Heart left ventricle (tissue), 16 donors: Measurements from ENCODE around the gene TNFAIP3. TPM values are rescaled to one million over a fixed set of nuclear protein-coding genes. Genes with fewer than 3 reads are reported as not detected.

Experiments
- ATAC-seq, 4 donors: fragments of 200-7000 bp; cut with Tn5 transposase; one replicate each; pipeline ENCODE4 v1.9.1; 2020 to 2022; ENCODE audit warnings: moderate library complexity in 4 of 4, mild to moderate bottlenecking in 3 of 4, moderate number of reproducible peaks in 1 of 4
- DNase-seq, 5 donors: peaks; one replicate each; pipeline ENCODE4 v3.0.0-alpha.2; 2020
- H3K27ac ChIP-seq, 12 donors: fragments of 200-600 bp; sonication (generic) in 4 of 12; one replicate each; pipeline versions ENCODE4 v1.5.0 to v1.8.0; 2016 to 2022; ENCODE audit warnings: mild to moderate bottlenecking in 2 of 12
- H3K27me3 ChIP-seq, 9 donors: fragments of 200-600 bp; sonication (generic) in 2 of 9; one replicate each; pipeline versions ENCODE4 v1.5.1 to v1.8.0; 2016 to 2022; ENCODE audit warnings: mild to moderate bottlenecking in 3 of 9
- H3K36me3 ChIP-seq, 9 donors: fragments of 200-600 bp; sonication (generic) in 2 of 9; one replicate each; pipeline versions ENCODE4 v1.5.0 to v1.8.0; 2018 to 2022; ENCODE audit warnings: mild to moderate bottlenecking in 2 of 9
- H3K4me1 ChIP-seq, 12 donors: fragments of 200-600 bp; sonication (generic) in 4 of 12; one replicate each; pipeline versions ENCODE4 v1.5.0 to v1.8.0; 2016 to 2022; ENCODE audit warnings: mild to moderate bottlenecking in 3 of 12
- H3K4me3 ChIP-seq, 12 donors: fragments of 200-600 bp; sonication (generic) in 4 of 12; one replicate each; pipeline versions ENCODE4 v1.5.0 to v1.8.0; 2017 to 2022; ENCODE audit warnings: mild to moderate bottlenecking in 9 of 12, moderate library complexity in 4 of 12
- H3K9me3 ChIP-seq, 12 donors: fragments of 200-600 bp; sonication (generic) in 4 of 12; one replicate each; pipeline versions ENCODE4 v1.5.0 to v1.8.0; 2016 to 2022; ENCODE audit warnings: mild to moderate bottlenecking in 1 of 12
- CTCF ChIP-seq, 12 donors: fragments of 200-600 bp; sonication (generic) in 4 of 12; IDR thresholded peaks; one replicate each; pipeline versions ENCODE4 v1.5.0 to v1.8.0; 2018 to 2022; ENCODE audit warnings: antibody characterized with exemption in 12 of 12, mild to moderate bottlenecking in 5 of 12
- POLR2A ChIP-seq, 2 donors: fragments of 450-650 bp; IDR thresholded peaks; one replicate each; pipeline ENCODE4 v1.6.1; 2017; ENCODE audit warnings: antibody characterized with exemption in 2 of 2, mild to moderate bottlenecking in 2 of 2, moderate library complexity in 2 of 2
- WGBS, 4 donors: extraction: QIAGEN DNeasy Blood & Tissue Kit in 2 of 4; methylation state at CpG; one replicate each; pipeline versions ENCODE4 v1.1.5 to v1.1.7; 2013 to 2018; 5-methylcytosine and 5-hydroxymethylcytosine counted together
- intact Hi-C, 10 donors: fragments of 100-400 bp; cut with DNase I; formaldehyde crosslinking; loops; one replicate each; pipeline versions ENCODE4 v1.11.1 to v1.14.2; 2022
- polyA plus RNA-seq, 2 donors: library from polyadenylated mRNA; stranded (reverse); fragments of 200-250 nt; gene quantifications; one replicate each; pipeline ENCODE4 v1.2.3, GENCODE V29; 2013
- total RNA-seq, 9 donors: library from RNA; depleted of rRNA in 2 of 9; stranded (reverse); fragments of >200 nt in 2 of 9; fragmentation: NEBNext Ultra II Directional in 3 of 9; extraction: Animal tissue kit (Norgen Biotek cat#: 25700) in 3 of 9; gene quantifications; one replicate each; pipeline versions ENCODE4 v1.1.0 to v1.2.4, GENCODE V29; 2016 to 2023
- donor health status: ischemic (EF 13 %, LVEDD 7.1; RV severe dilation, severe dysfunction).
- donor health status: healthy with polysubstance abuse.
- donor health status: DM: no; HTN: yes; CAD: no.
- donor health status: DM: no; HTN: no; CAD: no.
- donor health status: ischemic (EF 25% LVEDD 6.9; RV normal size, moderate dysfunction).
- donor health status: ischemic (EF 25% LVEDD 5.7; RV mildly dilated, moderate dysfunction).
- donor health status: healthy.
- donor health status: DM: yes; HTN: yes; CAD: no.
- donor health status: ischemic (EF 35%, LVEDD 5.7; RV mildly dilated, moderate dysfunction).
- donor health status: nonischemic (EF 11% LVEDD 7.7; RV severe dilation, severe dysfunction).
- donor health status: DM: yes; HTN: yes; CAD: no.
- donor health status: PGD.
- donor health status: ischemic (EF 29% LVEDD 5.4; RV normal size, mild dysfunction).
- donor health status: nonischemic (EF 23%, LVEDD 6.1; RV moderate dilation, normal function).

Gene TNFAIP3
- total and polyA plus RNA-seq, 11 donors, result 3.0 to 33.7 (median 4.7) TPM

- intact Hi-C loops, result no loop called here
- no peaks in the 10 kb centered on the region for H3K27me3 ChIP-seq
- ATAC-seq (peak in 2 of 4 donors; percentile 53 to 63), DNase-seq (no peak)
- WGBS, 4 donors, result 48 to 63% (median 56%) methylated on average over 1 of the region's 1 CpG
- TF ChIP-seq POLR2A (IDR thresholded peaks at IDR 0.05) (no peak), CTCF (IDR thresholded peaks at IDR 0.05) (no peak)
- H3K4me1 ChIP-seq, result peaks cover 0 to 74% (median 6%) of the 10 kb centered on the region in 12 donors
- no peak overlapping the region for H3K4me3 ChIP-seq
- peak overlapping the region in 2 of 12 donors; percentile 18 to 55 for H3K27ac ChIP-seq
- no peaks in the 10 kb centered on the region for H3K9me3 ChIP-seq
- no peaks in the 10 kb centered on the region for H3K36me3 ChIP-seq
Measured at GRCh38 chr6:137820952-137821351, 46.1 kb upstream of the TNFAIP3 start.

- TF ChIP-seq POLR2A (IDR thresholded peaks at IDR 0.05) (no peak), CTCF (IDR thresholded peaks at IDR 0.05) (no peak)
- H3K27me3 ChIP-seq, result no peaks in the 10 kb centered on the region
- intact Hi-C loops, result no loop called here
Measured at GRCh38 chr6:137821491-137821890, 45.6 kb upstream of the TNFAIP3 start.

GRCh38 chr6:137823826-137824555 is 43.1 kb upstream of the TNFAIP3 start:
- Histone ChIP-seq H3K27ac (peak overlapping the region in 4 of 12 donors; percentile 23 to 73 (median 46)), H3K27me3 (no peaks in the 10 kb centered on the region), H3K4me1 (peaks cover 0 to 56% (median 6%) of the 10 kb centered on the region in 12 donors), H3K36me3 (no peaks in the 10 kb centered on the region), H3K4me3 (peak overlapping the region in 1 of 12 donors; percentile 10), H3K9me3 (peaks cover 0 to 4% (median 0%) of the 10 kb centered on the region in 12 donors)
- WGBS, 4 donors, result 28 to 50% (median 32%) methylated on average over 11 of the region's 11 CpGs
- ATAC-seq (peak; percentile 62 to 74 (median 69)), DNase-seq (peak in 2 of 5 donors; percentile 47 to 54)
- no peak for TF ChIP-seq POLR2A (IDR thresholded peaks at IDR 0.05)
- no peak for TF ChIP-seq CTCF (IDR thresholded peaks at IDR 0.05)
- intact Hi-C loops, result no loop called here

More at GRCh38 chr6:137821491-137821890, 45.6 kb upstream of the TNFAIP3 start:
- H3K36me3 ChIP-seq, result no peaks in the 10 kb centered on the region
- WGBS, 4 donors, result 52 to 55% (median 54%) methylated on average over 3 of the region's 3 CpGs
- no peak overlapping the region for H3K4me3 ChIP-seq
- H3K4me1 ChIP-seq, result peaks cover 0 to 69% (median 6%) of the 10 kb centered on the region in 12 donors
- ATAC-seq, result no peak
- DNase-seq, result no peak
- H3K27ac ChIP-seq, result peak overlapping the region in 2 of 12 donors; percentile 11 to 18
- peaks cover 0 to 3% (median 0%) of the 10 kb centered on the region in 12 donors for H3K9me3 ChIP-seq

DNA sequence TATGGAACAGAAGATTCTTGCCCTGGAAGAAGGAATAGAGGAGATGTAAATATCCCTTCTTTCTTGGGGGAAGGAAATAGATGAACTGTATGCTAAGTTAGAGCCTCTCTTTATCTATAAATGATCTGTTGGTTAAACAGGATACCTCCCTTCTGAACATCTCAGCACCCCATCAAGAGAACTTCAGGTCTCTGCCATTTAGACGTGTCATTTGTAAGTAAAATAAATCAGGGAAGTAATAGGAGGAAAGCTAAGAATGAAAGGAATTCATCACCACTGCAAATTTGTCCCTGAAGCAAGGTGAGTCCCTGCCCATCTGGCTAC is 42.5 kb upstream of the TNFAIP3 start:
- ATAC-seq (no peak), DNase-seq (no peak)
- intact Hi-C loops, result no loop called here

More for the DNA sequence above, 42.5 kb upstream of the TNFAIP3 start:
- WGBS, 4 donors, result 41 to 55% (median 48%) methylated on average over 1 of the region's 1 CpG
- TF ChIP-seq CTCF (IDR thresholded peaks at IDR 0.05), result no peak
- no peak for TF ChIP-seq POLR2A (IDR thresholded peaks at IDR 0.05)
- peaks cover 0 to 52% (median 6%) of the 10 kb centered on the region in 12 donors for H3K4me1 ChIP-seq
- H3K4me3 ChIP-seq, result peak overlapping the region in 1 of 12 donors; percentile 10
- peaks cover 0 to 4% (median 0%) of the 10 kb centered on the region in 12 donors for H3K9me3 ChIP-seq
- no peaks in the 10 kb centered on the region for H3K27me3 ChIP-seq
- H3K36me3 ChIP-seq, result no peaks in the 10 kb centered on the region
- H3K27ac ChIP-seq, result peak overlapping the region in 4 of 12 donors; percentile 23 to 73 (median 46)
